DMS 273 (cell line): ENCODE data around the gene COPS3.
"Not testable (repeated sequence)": the region's sequence is repeated elsewhere in the genome, so short reads cannot be mapped to it uniquely, and the experiment has no call there.

Experiments used
- DNase-seq: peaks from one replicate; lab custom pipeline; 2025; ENCODE audit not compliant: unreplicated experiment; lab: John Stamatoyannopoulos, UW

Gene COPS3

GRCh38 chr17:17303010-17303846 is 22.2 kb upstream of the COPS3 start, which contains the start of gene NT5M:
NT5M (plus strand) TSS chr17:17303373; CDS start chr17:17303551, 178 bp downstream.
- peak; percentile 92 for DNase-seq

- not testable (repeated sequence) for DNase-seq
Measured at GRCh38 chr17:17301659-17302058, 20.6 kb upstream of the COPS3 start.

- DNase-seq = peak; percentile 20
Measured at GRCh38 chr17:17300624-17301568, 19.9 kb upstream of the COPS3 start.

- no peak for DNase-seq
Measured at GRCh38 chr17:17298108-17298507, 17.1 kb upstream of the COPS3 start.

- DNase-seq = peak; percentile 61
Measured at GRCh38 chr17:17297217-17297616, 16.2 kb upstream of the COPS3 start.

GRCh38 chr17:17295141-17295540 is 14.1 kb upstream of the COPS3 start:
- no peak for DNase-seq

- DNase-seq = no peak
Measured at GRCh38 chr17:17289701-17290100, 8.7 kb upstream of the COPS3 start.

GRCh38 chr17:17289086-17289485 is 8.0 kb upstream of the COPS3 start:
- no peak for DNase-seq

GRCh38 chr17:17285951-17286350 is 4.9 kb upstream of the COPS3 start:
- DNase-seq = no peak

- no peak for DNase-seq
Measured at GRCh38 chr17:17279316-17279715, 1.7 kb downstream of the COPS3 start.

- not testable (repeated sequence) for DNase-seq
Measured at GRCh38 chr17:17277431-17277830, 3.6 kb downstream of the COPS3 start.

GRCh38 chr17:17275971-17276370 is 5.1 kb downstream of the COPS3 start:
- DNase-seq = no peak

GRCh38 chr17:17269926-17270773 is 10.9 kb downstream of the COPS3 start:
- DNase-seq = no peak

GRCh38 chr17:17264430-17264829 is 16.6 kb downstream of the COPS3 start:
- no peak for DNase-seq

- DNase-seq = no peak
Measured at GRCh38 chr17:17258998-17259397, 22.0 kb downstream of the COPS3 start.

GRCh38 chr17:17258011-17258410 is 23.0 kb downstream of the COPS3 start:
- no peak for DNase-seq

- no peak for DNase-seq
Measured at GRCh38 chr17:17256316-17256715, 24.7 kb downstream of the COPS3 start.

- DNase-seq = not testable (repeated sequence)
Measured at GRCh38 chr17:17255689-17256088, 25.4 kb downstream of the COPS3 start.

GRCh38 chr17:17254036-17254435 is 27.0 kb downstream of the COPS3 start:
- no peak for DNase-seq

GRCh38 chr17:17253406-17253805 is 27.6 kb downstream of the COPS3 start:
- no peak for DNase-seq

- DNase-seq = no peak
Measured at GRCh38 chr17:17252149-17252661, 28.8 kb downstream of the COPS3 start.
